ENCODE data around the gene VNN1. TPM values are rescaled to one million over a fixed set of nuclear protein-coding genes. Genes with fewer than 3 reads are reported as not detected.

The VNN1 gene
- total RNA-seq, 4 donors from 2014 or later = 4.5 to 41.6 (median 7.0) TPM

GRCh38 chr6:132659082-132659481, 54.8 kb downstream of the VNN1 start, which contains the start of gene TAAR1:
TAAR1 (minus strand) TSS chr6:132659182; CDS start chr6:132646003, 13,179 bp downstream.
- no peak for TF ChIP-seq CTCF (IDR thresholded peaks at IDR 0.05; ENCODE audit: low read depth)

GRCh38 chr6:132651062-132651461, 62.8 kb downstream of the VNN1 start:
- TF ChIP-seq CTCF (IDR thresholded peaks at IDR 0.05; ENCODE audit: low read depth) = no peak

GRCh38 chr6:132650429-132650828, 63.4 kb downstream of the VNN1 start:
- TF ChIP-seq CTCF (IDR thresholded peaks at IDR 0.05; ENCODE audit: low read depth) = no peak

- TF ChIP-seq CTCF (IDR thresholded peaks at IDR 0.05; ENCODE audit: low read depth) = no peak
Observed at GRCh38 chr6:132648828-132649227, 65.0 kb downstream of the VNN1 start.

GRCh38 chr6:132648356-132648755, 65.5 kb downstream of the VNN1 start:
- no peak for TF ChIP-seq CTCF (IDR thresholded peaks at IDR 0.05; ENCODE audit: low read depth)

GRCh38 chr6:132643547-132643946, 70.3 kb downstream of the VNN1 start:
- no peak for TF ChIP-seq CTCF (IDR thresholded peaks at IDR 0.05; ENCODE audit: low read depth)

GRCh38 chr6:132634796-132635195, 79.1 kb downstream of the VNN1 start:
- no peak for TF ChIP-seq CTCF (IDR thresholded peaks at IDR 0.05; ENCODE audit: low read depth)

Measured in subcutaneous adipose tissue (tissue), 4 donors.